ENCODE measurements around the gene MFSD6L.
"Not testable (repeated sequence)": the region's sequence is repeated elsewhere in the genome, so short reads cannot be mapped to it uniquely, and the experiment has no call there.

MFSD6L gene

GRCh38 chr17:8818047-8818446 is 18.9 kb upstream of the MFSD6L start:
- no peak overlapping the region for H3K4me3 ChIP-seq (ENCODE audit: insufficient read depth, low read length, poor library complexity, severe bottlenecking)
- H3K36me3 ChIP-seq (ENCODE audit: low read length) = no peaks in the 10 kb centered on the region
- no peaks in the 10 kb centered on the region for H3K9me3 ChIP-seq (ENCODE audit: insufficient read depth, low read length)
- no peaks in the 10 kb centered on the region for H3F3A ChIP-seq (ENCODE audit: insufficient read depth)
- no peak overlapping the region for H3K4me2 ChIP-seq (ENCODE audit: low read depth, low read length, poor library complexity, severe bottlenecking)
- no peaks in the 10 kb centered on the region for H3K79me2 ChIP-seq (ENCODE audit: insufficient read depth, low read length)
- H3K9me2 ChIP-seq (replicated peaks; ENCODE audit: insufficient read depth, low read length) = no peaks in the 10 kb centered on the region
- H3K27me3 ChIP-seq (ENCODE audit: low read length) = no peaks in the 10 kb centered on the region
- H3K27ac ChIP-seq (ENCODE audit: low read depth, low read length) = no peak overlapping the region
- no peak overlapping the region for H3K9ac ChIP-seq (ENCODE audit: low read length)
- H4K20me1 ChIP-seq (ENCODE audit: low read depth, low read length) = no peaks in the 10 kb centered on the region
- no peak overlapping the region for H2AFZ ChIP-seq (ENCODE audit: low read depth, low read length, severe bottlenecking)
- no peak for TF ChIP-seq EZH2phosphoT487 (conservative IDR thresholded peaks at IDR 0.05; ENCODE audit: low read length)
- TF ChIP-seq, protein P1, sequence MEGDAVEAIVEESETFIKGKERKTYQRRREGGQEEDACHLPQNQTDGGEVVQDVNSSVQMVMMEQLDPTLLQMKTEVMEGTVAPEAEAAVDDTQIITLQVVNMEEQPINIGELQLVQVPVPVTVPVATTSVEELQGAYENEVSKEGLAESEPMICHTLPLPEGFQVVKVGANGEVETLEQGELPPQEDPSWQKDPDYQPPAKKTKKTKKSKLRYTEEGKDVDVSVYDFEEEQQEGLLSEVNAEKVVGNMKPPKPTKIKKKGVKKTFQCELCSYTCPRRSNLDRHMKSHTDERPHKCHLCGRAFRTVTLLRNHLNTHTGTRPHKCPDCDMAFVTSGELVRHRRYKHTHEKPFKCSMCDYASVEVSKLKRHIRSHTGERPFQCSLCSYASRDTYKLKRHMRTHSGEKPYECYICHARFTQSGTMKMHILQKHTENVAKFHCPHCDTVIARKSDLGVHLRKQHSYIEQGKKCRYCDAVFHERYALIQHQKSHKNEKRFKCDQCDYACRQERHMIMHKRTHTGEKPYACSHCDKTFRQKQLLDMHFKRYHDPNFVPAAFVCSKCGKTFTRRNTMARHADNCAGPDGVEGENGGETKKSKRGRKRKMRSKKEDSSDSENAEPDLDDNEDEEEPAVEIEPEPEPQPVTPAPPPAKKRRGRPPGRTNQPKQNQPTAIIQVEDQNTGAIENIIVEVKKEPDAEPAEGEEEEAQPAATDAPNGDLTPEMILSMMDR (IDR thresholded peaks at IDR 0.05; ENCODE audit: insufficient read depth, low read length, poor library complexity, severe bottlenecking) = no peak

GRCh38 chr17:8806926-8807550 is 7.9 kb upstream of the MFSD6L start:
- no peaks in the 10 kb centered on the region for H3F3A ChIP-seq (ENCODE audit: insufficient read depth)
- no peaks in the 10 kb centered on the region for H3K79me2 ChIP-seq (ENCODE audit: insufficient read depth, low read length)
- H3K9me3 ChIP-seq (ENCODE audit: insufficient read depth, low read length) = no peaks in the 10 kb centered on the region
- H2AFZ ChIP-seq (ENCODE audit: low read depth, low read length, severe bottlenecking) = no peak overlapping the region
- no peaks in the 10 kb centered on the region for H4K20me1 ChIP-seq (ENCODE audit: low read depth, low read length)
- no peak overlapping the region for H3K4me3 ChIP-seq (ENCODE audit: insufficient read depth, low read length, poor library complexity, severe bottlenecking)
- no peaks in the 10 kb centered on the region for H3K27me3 ChIP-seq (ENCODE audit: low read length)
- TF ChIP-seq, protein P1 (IDR thresholded peaks at IDR 0.05; ENCODE audit: insufficient read depth, low read length, poor library complexity, severe bottlenecking) = no peak
- TF ChIP-seq EZH2phosphoT487 (conservative IDR thresholded peaks at IDR 0.05; ENCODE audit: low read length) = no peak
- H3K9ac ChIP-seq (ENCODE audit: low read length) = no peak overlapping the region
- H3K9me2 ChIP-seq (replicated peaks; ENCODE audit: insufficient read depth, low read length) = no peaks in the 10 kb centered on the region
- H3K4me2 ChIP-seq (ENCODE audit: low read depth, low read length, poor library complexity, severe bottlenecking) = no peak overlapping the region
- no peak overlapping the region for H3K27ac ChIP-seq (ENCODE audit: low read depth, low read length)
- H3K36me3 ChIP-seq (ENCODE audit: low read length) = no peaks in the 10 kb centered on the region

DNA sequence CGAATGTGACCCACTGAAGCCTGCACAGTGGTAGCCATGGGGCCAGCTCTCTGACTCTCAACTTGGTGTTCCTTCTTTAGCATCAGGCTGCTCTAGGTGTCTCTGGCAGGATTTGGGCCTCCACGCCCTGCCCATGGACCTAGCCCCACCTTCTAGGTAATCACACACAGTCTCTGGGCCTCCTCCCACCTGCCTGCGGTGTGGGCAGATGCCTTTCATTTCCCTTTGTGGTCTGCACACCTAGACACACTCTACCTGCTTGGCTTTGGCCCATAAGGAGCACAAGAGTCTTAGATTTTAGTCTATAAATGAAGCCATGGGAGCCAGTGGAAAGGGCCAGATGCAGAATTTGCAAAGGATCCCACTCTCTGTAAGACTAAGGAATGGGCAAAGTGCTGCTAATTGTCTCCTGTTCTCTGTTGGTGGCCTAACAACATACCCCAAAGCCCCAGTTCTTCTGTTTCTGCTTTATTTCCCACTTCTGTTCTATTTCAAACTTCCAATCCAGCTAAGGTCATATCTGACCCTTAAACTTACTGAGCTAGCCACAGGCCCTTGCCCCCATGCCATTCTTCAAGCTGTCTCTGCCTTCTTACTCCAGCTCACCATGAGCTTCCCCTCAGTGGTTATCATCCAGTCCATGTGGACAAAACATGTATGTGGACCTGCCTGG is 7.2 kb upstream of the MFSD6L start:
- Histone ChIP-seq H4K20me1 (ENCODE audit: low read depth, low read length) (no peaks in the 10 kb centered on the region), H3K4me3 (ENCODE audit: insufficient read depth, low read length, poor library complexity, severe bottlenecking) (no peak overlapping the region), H3K9ac (ENCODE audit: low read length) (no peak overlapping the region), H2AFZ (ENCODE audit: low read depth, low read length, severe bottlenecking) (no peak overlapping the region), H3K4me2 (ENCODE audit: low read depth, low read length, poor library complexity, severe bottlenecking) (no peak overlapping the region), H3K9me3 (ENCODE audit: insufficient read depth, low read length) (no peaks in the 10 kb centered on the region), H3K27ac (ENCODE audit: low read depth, low read length) (no peak overlapping the region), H3K36me3 (ENCODE audit: low read length) (no peaks in the 10 kb centered on the region), H3K9me2 (replicated peaks; ENCODE audit: insufficient read depth, low read length) (no peaks in the 10 kb centered on the region), H3F3A (ENCODE audit: insufficient read depth) (no peaks in the 10 kb centered on the region), H3K27me3 (ENCODE audit: low read length) (no peaks in the 10 kb centered on the region), H3K79me2 (ENCODE audit: insufficient read depth, low read length) (no peaks in the 10 kb centered on the region)
- TF ChIP-seq, protein P1 (IDR thresholded peaks at IDR 0.05; ENCODE audit: insufficient read depth, low read length, poor library complexity, severe bottlenecking) = no peak
- TF ChIP-seq EZH2phosphoT487 (conservative IDR thresholded peaks at IDR 0.05; ENCODE audit: low read length) = no peak

DNA sequence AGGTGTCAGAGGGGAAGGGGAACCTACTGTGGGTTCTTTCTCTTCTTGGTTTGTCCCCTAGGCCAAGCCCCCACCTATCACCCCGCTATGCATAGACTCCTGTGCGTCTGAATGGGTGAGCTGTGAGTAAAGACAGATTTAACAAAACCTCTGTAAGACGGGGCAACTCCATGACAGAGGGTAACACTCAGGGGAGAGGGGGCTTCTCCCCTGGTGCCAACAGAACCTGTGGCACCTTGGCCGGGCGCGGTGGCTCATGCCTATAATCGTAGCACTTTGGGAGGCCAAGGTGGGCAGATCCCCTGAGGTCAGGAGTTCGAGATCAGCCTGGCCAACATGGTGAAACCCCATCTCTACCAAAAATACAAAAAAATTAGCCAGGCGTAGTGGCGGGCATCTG is 6.2 kb upstream of the MFSD6L start:
- H3K9me3 ChIP-seq (ENCODE audit: insufficient read depth, low read length); H3K79me2 ChIP-seq (ENCODE audit: insufficient read depth, low read length); H3K9me2 ChIP-seq (replicated peaks; ENCODE audit: insufficient read depth, low read length); H3K4me2 ChIP-seq (ENCODE audit: low read depth, low read length, poor library complexity, severe bottlenecking); H3F3A ChIP-seq (ENCODE audit: insufficient read depth); H3K36me3 ChIP-seq (ENCODE audit: low read length); H2AFZ ChIP-seq (ENCODE audit: low read depth, low read length, severe bottlenecking); H3K27ac ChIP-seq (ENCODE audit: low read depth, low read length); H3K9ac ChIP-seq (ENCODE audit: low read length); H3K4me3 ChIP-seq (ENCODE audit: insufficient read depth, low read length, poor library complexity, severe bottlenecking); H3K27me3 ChIP-seq (ENCODE audit: low read length); H4K20me1 ChIP-seq (ENCODE audit: low read depth, low read length): not testable (repeated sequence)

All from SU-DHL-6 (cell line).